Endothelial cell of umbilical vein (primary cell): ENCODE measurements around the gene S100A9. TPM values are rescaled to one million over a fixed set of nuclear protein-coding genes. Genes with fewer than 3 reads are reported as not detected.

Experiments used
- BruUV-seq: library from RNA; stranded (reverse); fragments of 400-500 nt; replicated peaks from 2 replicates; lab custom pipeline; 2021; lab: Mats Ljungman, UMichigan
- CTCF ChIA-PET: fragments of 300-600, 350-600 bp; sonication (Branson Sonifier 250); formaldehyde crosslinking; loops from one replicate; lab custom pipeline; 2021; ENCODE audit warnings: antibody characterized with exemption, inconsistent platforms; lab: Charles Lee
- POLR2A ChIA-PET: fragments of 300-600, 350-600 bp; sonication (Branson Sonifier 250); formaldehyde crosslinking; loops from one replicate; lab custom pipeline; 2021; ENCODE audit warnings: antibody characterized with exemption, inconsistent platforms; lab: Charles Lee
- DNase-seq: peaks from one replicate; pipeline ENCODE4 v3.0.0-alpha.2; 2011; ENCODE audit warnings: low read depth, low spot score
- FAIRE-seq: peaks from 2 replicates; lab custom pipeline; 2011; peaks lifted over from hg19 to GRCh38; lab: Jason Lieb, UNC
- H2AFZ ChIP-seq: 2 replicates; pipeline ENCODE4 v1.6.0; 2012; ENCODE audit warnings: low read depth, low read length, control low read depth, inconsistent platforms
- H3K27ac ChIP-seq: 2 replicates; pipeline ENCODE4 v1.5.1; 2011; ENCODE audit warnings: low read depth, mild to moderate bottlenecking, control low read depth, low read length, moderate library complexity; ENCODE audit not compliant: insufficient read depth
- H3K27me3 ChIP-seq, 2 experiments: 2 replicates each; pipeline versions ENCODE4 v1.6.0 to v1.6.1; 2011; ENCODE audit warnings: low read length in 2 of 2, mixed read lengths in 1 of 2; ENCODE audit not compliant: control insufficient read depth in 2 of 2, insufficient read depth in 2 of 2
- H3K36me3 ChIP-seq, 2 experiments: 2 replicates in 1 of 2; 3 replicates in 1 of 2; pipeline ENCODE4 v1.5.1; 2011; ENCODE audit warnings: low read length in 2 of 2, mild to moderate bottlenecking in 1 of 2, moderate library complexity in 1 of 2; ENCODE audit not compliant: control insufficient read depth in 2 of 2, insufficient read depth in 2 of 2; ENCODE audit errors: extremely low read depth in 1 of 2
- H3K4me1 ChIP-seq: 3 replicates; pipeline ENCODE4 v1.5.1; 2011; ENCODE audit warnings: mild to moderate bottlenecking, low read length; ENCODE audit not compliant: control insufficient read depth, insufficient read depth; ENCODE audit errors: extremely low read depth
- H3K4me2 ChIP-seq: 2 replicates; pipeline ENCODE4 v1.6.1; 2011; ENCODE audit warnings: low read length, control low read depth, mixed read lengths; ENCODE audit not compliant: insufficient read depth
- H3K4me3 ChIP-seq, 3 experiments: fragments of 200-600 bp in 1 of 3; sonication (generic), shearing (Covaris generic) in 1 of 3; replicated peaks in 1 of 3; 2 replicates each; pipeline ENCODE4 v1.5.1; 2011 to 2016; ENCODE audit warnings: control low read depth in 3 of 3, low read length in 3 of 3, mild to moderate bottlenecking in 2 of 3, inconsistent platforms in 1 of 3, low read depth in 1 of 3, moderate library complexity in 1 of 3; ENCODE audit not compliant: insufficient read depth in 1 of 3
- H3K79me2 ChIP-seq: 2 replicates; pipeline ENCODE4 v1.6.0; 2012; ENCODE audit warnings: low read length, inconsistent platforms; ENCODE audit not compliant: control insufficient read depth, insufficient read depth
- H3K9ac ChIP-seq: replicated peaks from 2 replicates; pipeline ENCODE3; 2011; ENCODE audit warnings: low read length, control low read depth; ENCODE audit not compliant: insufficient read depth; ENCODE audit errors: extremely low read depth
- H3K9me1 ChIP-seq: replicated peaks from 3 replicates; pipeline ENCODE4 v1.6.0; 2011; ENCODE audit warnings: mild to moderate bottlenecking, low read length; ENCODE audit not compliant: control insufficient read depth, insufficient read depth; ENCODE audit errors: extremely low read depth
- H3K9me3 ChIP-seq: replicated peaks from 2 replicates; pipeline ENCODE4 v1.5.1; 2012; ENCODE audit warnings: low read length, inconsistent platforms; ENCODE audit not compliant: control insufficient read depth, insufficient read depth
- H4K20me1 ChIP-seq: replicated peaks from 2 replicates; pipeline ENCODE3; 2011; ENCODE audit warnings: mild to moderate bottlenecking, low read length; ENCODE audit not compliant: control insufficient read depth, insufficient read depth; ENCODE audit errors: extremely low read depth
- CTCF ChIP-seq, 2 donors: IDR thresholded peaks; 1 replicate in 1 of 2; 2 replicates in 1 of 2; pipeline ENCODE4 v1.5.1; 2011; ENCODE audit warnings: low read length in 2 of 2, mild to moderate bottlenecking in 2 of 2, moderate library complexity in 2 of 2, control low read depth in 1 of 2, inconsistent platforms in 1 of 2, low read depth in 1 of 2; ENCODE audit not compliant: insufficient read depth in 1 of 2; ENCODE audit errors: extremely low read depth in 1 of 2
- EZH2 ChIP-seq: IDR thresholded peaks from 2 replicates; pipeline ENCODE4 v1.6.1; 2012; ENCODE audit warnings: borderline replicate concordance, low read depth, mild to moderate bottlenecking, moderate library complexity, low read length, inconsistent platforms; ENCODE audit not compliant: severe bottlenecking
- FOS ChIP-seq: IDR thresholded peaks from 2 replicates; pipeline ENCODE4 v1.6.1; 2011; ENCODE audit warnings: mild to moderate bottlenecking, low read length, moderate library complexity, borderline replicate concordance; ENCODE audit not compliant: insufficient read depth
- GATA2 ChIP-seq: IDR thresholded peaks from 2 replicates; pipeline ENCODE4 v1.7.0; 2011; ENCODE audit warnings: low read depth, mild to moderate bottlenecking, moderate library complexity, mixed read lengths, low read length; ENCODE audit not compliant: insufficient read length, insufficient read depth
- JUN ChIP-seq: IDR thresholded peaks from 2 replicates; pipeline ENCODE4 v1.6.1; 2011; ENCODE audit warnings: borderline replicate concordance, low read depth; ENCODE audit not compliant: insufficient read length, insufficient read depth
- MAX ChIP-seq: IDR thresholded peaks from 2 replicates; pipeline ENCODE4 v1.6.1; 2011; ENCODE audit not compliant: insufficient read depth, insufficient read length
- MYC ChIP-seq: IDR thresholded peaks from one replicate; pipeline ENCODE4 v1.6.1; 2011; ENCODE audit warnings: mild to moderate bottlenecking, low read depth, low read length
- POLR2A ChIP-seq: IDR thresholded peaks from 2 replicates; pipeline ENCODE4 v1.6.1; 2012; ENCODE audit warnings: low read depth, mild to moderate bottlenecking, control low read depth, low read length
- POLR2AphosphoS5 ChIP-seq: IDR thresholded peaks from 2 replicates; pipeline ENCODE4 v1.6.1; 2012; ENCODE audit warnings: low read depth, mild to moderate bottlenecking, control low read depth, low read length, moderate library complexity; ENCODE audit not compliant: insufficient read depth
- dilution Hi-C: fragments of 300-500 bp; cut with MboI; formaldehyde crosslinking; loops from one replicate; pipeline ENCODE4 v1.15.0; 2019; ENCODE audit warnings: low sequenced_read_pairs; ENCODE audit not compliant: extremely low pct_ligation_motif_present
- intact Hi-C: fragments of 100-400 bp; cut with micrococcal nuclease; formaldehyde crosslinking; loops from one replicate; pipeline ENCODE4 v1.10.0; 2022
- polyA plus RNA-seq, 4 experiments: library from polyadenylated mRNA; depleted of rRNA in 3 of 4; stranded (reverse) in 3 of 4; unstranded in 1 of 4; fragments of >200 nt; gene quantifications; 2 replicates each; pipeline versions ENCODE4 v1.2.1 to v1.2.3, GENCODE V29; 2011 to 2012; ENCODE audit warnings: missing spikeins in 1 of 4
- total RNA-seq: library from RNA; stranded (reverse); gene quantifications from 2 replicates; pipeline ENCODE4 v1.2.3, GENCODE V29; 2021

Gene S100A9
- total and polyA plus RNA-seq, 2 donors (not counting 3 experiments of a cell fraction or from before 2014, with no cell fraction given) = not detected

- Histone ChIP-seq H3K9ac (no peak overlapping the region), H3K4me3 (no peak overlapping the region), H3K9me3 (no peaks in the 10 kb centered on the region), H3K27ac (no peak overlapping the region), H3K4me2 (no peak overlapping the region), H2AFZ (no peak overlapping the region), H3K79me2 (no peaks in the 10 kb centered on the region), H3K9me1 (no peaks in the 10 kb centered on the region), H3K27me3 (no peaks in the 10 kb centered on the region), H4K20me1 (no peaks in the 10 kb centered on the region), H3K36me3 (no peaks in the 10 kb centered on the region), H3K4me1 (no peaks in the 10 kb centered on the region)
- FAIRE-seq (no peak), DNase-seq (no peak)
- intact Hi-C loops = no loop called here
- ChIA-PET CTCF (no interaction called here), POLR2A (no interaction called here)
- dilution Hi-C loops = no loop called here
- TF ChIP-seq MAX = no peak
- no peak for TF ChIP-seq GATA2
- TF ChIP-seq POLR2AphosphoS5 = no peak
- no peak for TF ChIP-seq EZH2
- no peak for TF ChIP-seq JUN
- TF ChIP-seq POLR2A = no peak
- no peak for TF ChIP-seq FOS
- no peak for TF ChIP-seq CTCF (IDR thresholded peaks at IDR 0.05; ENCODE audit: extremely low read depth in 1 of 2, insufficient read depth in 1 of 2, low read depth in 1 of 2, low read length in 2 of 2)
- TF ChIP-seq MYC = no peak
- BruUV-seq = no TSS peak
Measured at GRCh38 chr1:153308540-153308939, 49.1 kb upstream of the S100A9 start.
